Fibroblast of the conjunctiva (primary cell): ENCODE data around the gene MX1.
"Not testable (repeated sequence)": the region's sequence is repeated elsewhere in the genome, so short reads cannot be mapped to it uniquely, and the experiment has no call there.

Experiments
- DNase-seq: peaks from one replicate; pipeline ENCODE4 v3.0.0-alpha.2; 2010; ENCODE audit warnings: low read depth

Gene MX1

GRCh38 chr21:41407541-41408460 lies 18.2 kb upstream of the MX1 start:
- DNase-seq, result no peak

- DNase-seq, result no peak
These were observed 15.7 kb upstream of the MX1 start for GRCh38 chr21:41410361-41410760.

- DNase-seq, result no peak
These were observed 15.1 kb upstream of the MX1 start for GRCh38 chr21:41410767-41411448.

- no peak for DNase-seq
These were observed 14.5 kb upstream of the MX1 start for GRCh38 chr21:41411449-41412089.

- DNase-seq, result not testable (repeated sequence)
These were observed 8.5 kb upstream of the MX1 start for GRCh38 chr21:41417505-41417904.

- no peak for DNase-seq
These were observed 7.6 kb upstream of the MX1 start for GRCh38 chr21:41418393-41418792.

- DNase-seq, result no peak
These were observed 6.9 kb upstream of the MX1 start for GRCh38 chr21:41418956-41419680.

- peak; percentile 70 for DNase-seq
These were observed 5.8 kb upstream of the MX1 start for GRCh38 chr21:41419921-41420862.

- not testable (repeated sequence) for DNase-seq
These were observed 5.0 kb upstream of the MX1 start for GRCh38 chr21:41420998-41421397.

- DNase-seq, result no peak
These were observed 3.3 kb upstream of the MX1 start for GRCh38 chr21:41422546-41423304.

- not testable (repeated sequence) for DNase-seq
These were observed 2.8 kb upstream of the MX1 start for GRCh38 chr21:41423305-41423636.

- no peak for DNase-seq
These were observed 468 bp upstream of the MX1 start for GRCh38 chr21:41425588-41425953.

- DNase-seq, result no peak
These were observed 801 bp downstream of the MX1 start for GRCh38 chr21:41426676-41427404.

GRCh38 chr21:41427556-41427955 lies 1.5 kb downstream of the MX1 start:
- no peak for DNase-seq

GRCh38 chr21:41428311-41428710 lies 2.3 kb downstream of the MX1 start:
- DNase-seq, result no peak

GRCh38 chr21:41428847-41429246 lies 2.8 kb downstream of the MX1 start:
- DNase-seq, result no peak

- DNase-seq, result no peak
These were observed 3.3 kb downstream of the MX1 start for GRCh38 chr21:41429305-41429704.

- no peak for DNase-seq
These were observed 4.0 kb downstream of the MX1 start for GRCh38 chr21:41429925-41430491.

- no peak for DNase-seq
These were observed 5.9 kb downstream of the MX1 start for GRCh38 chr21:41431788-41432548.
